ENCODE measurements around the gene ATG9B. TPM values are rescaled to one million over a fixed set of nuclear protein-coding genes. Genes with fewer than 3 reads are reported as not detected.
A peak's percentile ranks its signal among the peaks of the same experiment; 100 is the strongest.

Gene ATG9B
- total and polyA plus RNA-seq, 9 of the 15 experiments (the other 6 are each of a cell fraction or from before 2014, with no cell fraction given), result 0.29 to 8.0 (median 2.1) TPM

DNA sequence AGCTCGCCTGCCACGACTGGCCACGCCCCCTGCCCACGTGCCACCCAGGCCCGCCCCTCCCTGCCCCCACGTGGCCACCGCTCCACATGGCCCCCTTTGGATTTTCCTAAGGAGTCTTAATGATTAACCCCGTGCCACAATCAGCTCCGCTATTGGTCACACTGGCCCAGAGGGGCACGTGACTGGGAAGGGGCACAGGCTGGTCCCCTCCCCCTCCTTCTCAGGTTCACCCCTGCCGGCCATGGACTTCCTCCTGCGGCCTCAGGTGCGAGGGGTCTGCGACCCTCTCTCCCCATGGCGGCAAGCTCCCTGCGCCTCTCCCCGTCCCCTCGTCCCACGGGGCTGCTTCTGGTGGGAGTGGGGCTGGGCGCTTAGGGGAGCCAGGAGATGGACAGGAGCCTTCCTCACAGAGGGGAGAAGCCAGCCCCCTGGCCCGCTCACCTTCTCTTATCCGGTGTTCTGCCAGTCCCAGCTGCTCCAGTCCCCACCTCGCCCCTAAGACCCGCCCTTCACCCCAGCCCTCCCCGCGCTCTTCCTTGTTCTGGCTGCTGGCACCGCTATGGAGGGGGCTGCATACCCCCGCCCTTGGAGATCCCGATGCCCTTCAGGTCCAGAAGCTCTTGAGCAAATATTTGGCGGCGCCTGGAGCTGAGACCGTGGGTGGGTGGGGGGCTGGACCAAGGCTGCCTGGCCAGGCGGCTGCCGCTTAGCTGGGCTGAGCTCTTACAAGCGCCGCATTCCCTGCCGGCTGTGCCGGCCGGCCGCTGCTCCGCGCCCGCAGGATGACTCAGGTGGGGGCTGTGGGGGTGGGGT is 38.3 kb upstream of the ATG9B start (continued):
- peak; percentile 70 for TF ChIP-seq REST (IDR thresholded peaks at IDR 0.05; ENCODE audit: borderline replicate concordance)
- no peak for TF ChIP-seq REST (CRISPR knock-in tag; IDR thresholded peaks at IDR 0.05; ENCODE audit: low read depth)
- TF ChIP-seq SRF (CRISPR knock-in tag; IDR thresholded peaks at IDR 0.05), result no peak
- peak; percentile 96 to 98 for TF ChIP-seq SIN3A (IDR thresholded peaks at IDR 0.05; ENCODE audit: borderline replicate concordance in 2 of 2, control insufficient read depth in 1 of 2, low read depth in 2 of 2, low read length in 2 of 2)
- TF ChIP-seq SLC30A9 (CRISPR knock-in tag; IDR thresholded peaks at IDR 0.05), result no peak
- TF ChIP-seq, protein P1, sequence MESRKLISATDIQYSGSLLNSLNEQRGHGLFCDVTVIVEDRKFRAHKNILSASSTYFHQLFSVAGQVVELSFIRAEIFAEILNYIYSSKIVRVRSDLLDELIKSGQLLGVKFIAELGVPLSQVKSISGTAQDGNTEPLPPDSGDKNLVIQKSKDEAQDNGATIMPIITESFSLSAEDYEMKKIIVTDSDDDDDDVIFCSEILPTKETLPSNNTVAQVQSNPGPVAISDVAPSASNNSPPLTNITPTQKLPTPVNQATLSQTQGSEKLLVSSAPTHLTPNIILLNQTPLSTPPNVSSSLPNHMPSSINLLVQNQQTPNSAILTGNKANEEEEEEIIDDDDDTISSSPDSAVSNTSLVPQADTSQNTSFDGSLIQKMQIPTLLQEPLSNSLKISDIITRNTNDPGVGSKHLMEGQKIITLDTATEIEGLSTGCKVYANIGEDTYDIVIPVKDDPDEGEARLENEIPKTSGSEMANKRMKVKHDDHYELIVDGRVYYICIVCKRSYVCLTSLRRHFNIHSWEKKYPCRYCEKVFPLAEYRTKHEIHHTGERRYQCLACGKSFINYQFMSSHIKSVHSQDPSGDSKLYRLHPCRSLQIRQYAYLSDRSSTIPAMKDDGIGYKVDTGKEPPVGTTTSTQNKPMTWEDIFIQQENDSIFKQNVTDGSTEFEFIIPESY (CRISPR knock-in tag; IDR thresholded peaks at IDR 0.05), result no peak
- TF ChIP-seq, protein P2, sequence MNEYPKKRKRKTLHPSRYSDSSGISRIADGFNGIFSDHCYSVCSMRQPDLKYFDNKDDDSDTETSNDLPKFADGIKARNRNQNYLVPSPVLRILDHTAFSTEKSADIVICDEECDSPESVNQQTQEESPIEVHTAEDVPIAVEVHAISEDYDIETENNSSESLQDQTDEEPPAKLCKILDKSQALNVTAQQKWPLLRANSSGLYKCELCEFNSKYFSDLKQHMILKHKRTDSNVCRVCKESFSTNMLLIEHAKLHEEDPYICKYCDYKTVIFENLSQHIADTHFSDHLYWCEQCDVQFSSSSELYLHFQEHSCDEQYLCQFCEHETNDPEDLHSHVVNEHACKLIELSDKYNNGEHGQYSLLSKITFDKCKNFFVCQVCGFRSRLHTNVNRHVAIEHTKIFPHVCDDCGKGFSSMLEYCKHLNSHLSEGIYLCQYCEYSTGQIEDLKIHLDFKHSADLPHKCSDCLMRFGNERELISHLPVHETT (CRISPR knock-in tag; conservative IDR thresholded peaks at IDR 0.05 in 1 of 2, IDR thresholded peaks at IDR 0.05 in 1 of 2), result peak in 1 of 2 experiments; percentile 54; a peak in 1 of 4 replicates
- peak; percentile 54; the same call in 1 of the 2 replicates for TF ChIP-seq TOE1 (IDR thresholded peaks at IDR 0.05; ENCODE audit: borderline replicate concordance)
- TF ChIP-seq TOE1 (CRISPR knock-in tag; IDR thresholded peaks at IDR 0.05; ENCODE audit: borderline replicate concordance, low read depth), result no peak
